ENCODE measurements around the gene PTDSS2.

DNA sequence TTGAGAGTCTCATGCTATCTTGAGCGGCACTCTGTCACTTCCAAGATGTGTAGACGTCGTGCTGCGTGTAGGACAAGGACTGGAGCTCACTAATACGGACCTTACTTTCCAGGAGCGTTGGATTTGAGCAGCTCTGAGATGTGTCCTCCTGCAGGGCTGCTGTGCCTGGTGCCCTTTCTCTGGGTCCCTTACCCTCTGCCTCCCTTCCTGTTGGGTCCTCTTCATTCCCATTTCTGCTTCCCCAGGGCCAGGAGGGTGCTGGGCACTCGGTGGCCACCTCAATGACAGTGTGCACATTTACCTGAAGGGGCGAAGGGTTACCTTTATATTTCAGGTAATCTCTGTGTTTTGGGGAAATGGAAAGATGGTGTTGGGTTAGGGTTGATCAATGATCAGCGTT lies 4.0 kb downstream of the PTDSS2 start:
- TF ChIP-seq, protein P1, sequence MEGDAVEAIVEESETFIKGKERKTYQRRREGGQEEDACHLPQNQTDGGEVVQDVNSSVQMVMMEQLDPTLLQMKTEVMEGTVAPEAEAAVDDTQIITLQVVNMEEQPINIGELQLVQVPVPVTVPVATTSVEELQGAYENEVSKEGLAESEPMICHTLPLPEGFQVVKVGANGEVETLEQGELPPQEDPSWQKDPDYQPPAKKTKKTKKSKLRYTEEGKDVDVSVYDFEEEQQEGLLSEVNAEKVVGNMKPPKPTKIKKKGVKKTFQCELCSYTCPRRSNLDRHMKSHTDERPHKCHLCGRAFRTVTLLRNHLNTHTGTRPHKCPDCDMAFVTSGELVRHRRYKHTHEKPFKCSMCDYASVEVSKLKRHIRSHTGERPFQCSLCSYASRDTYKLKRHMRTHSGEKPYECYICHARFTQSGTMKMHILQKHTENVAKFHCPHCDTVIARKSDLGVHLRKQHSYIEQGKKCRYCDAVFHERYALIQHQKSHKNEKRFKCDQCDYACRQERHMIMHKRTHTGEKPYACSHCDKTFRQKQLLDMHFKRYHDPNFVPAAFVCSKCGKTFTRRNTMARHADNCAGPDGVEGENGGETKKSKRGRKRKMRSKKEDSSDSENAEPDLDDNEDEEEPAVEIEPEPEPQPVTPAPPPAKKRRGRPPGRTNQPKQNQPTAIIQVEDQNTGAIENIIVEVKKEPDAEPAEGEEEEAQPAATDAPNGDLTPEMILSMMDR (IDR thresholded peaks at IDR 0.05; ENCODE audit: low read length) = no peak
- TF ChIP-seq EZH2 (IDR thresholded peaks at IDR 0.05; ENCODE audit: borderline replicate concordance, low read length) = no peak
